Sigmoid colon (tissue), 4 donors: ENCODE measurements around the gene PITHD1.

Source experiments
- POLR2A ChIP-seq, 2 donors: fragments of 450-650 bp; IDR thresholded peaks; one replicate each; pipeline ENCODE4 v1.6.1; 2016; ENCODE audit warnings: antibody characterized with exemption in 2 of 2, mild to moderate bottlenecking in 2 of 2, moderate library complexity in 2 of 2
- POLR2AphosphoS5 ChIP-seq, 4 donors: sonication (generic); formaldehyde crosslinking; IDR thresholded peaks; one replicate each; pipeline ENCODE4 v1.6.1; 2017; ENCODE audit warnings: antibody characterized with exemption in 4 of 4
- TF ChIP-seq, protein P1 (sequence below), 4 experiments: fragments of 450-650 bp in 3 of 4; fragments of 200-600 bp in 1 of 4; IDR thresholded peaks; one replicate each; pipeline ENCODE4 v1.5.1; 2016 to 2019; ENCODE audit warnings: antibody characterized with exemption in 4 of 4, mild to moderate bottlenecking in 3 of 4, moderate library complexity in 2 of 4

DNA sequence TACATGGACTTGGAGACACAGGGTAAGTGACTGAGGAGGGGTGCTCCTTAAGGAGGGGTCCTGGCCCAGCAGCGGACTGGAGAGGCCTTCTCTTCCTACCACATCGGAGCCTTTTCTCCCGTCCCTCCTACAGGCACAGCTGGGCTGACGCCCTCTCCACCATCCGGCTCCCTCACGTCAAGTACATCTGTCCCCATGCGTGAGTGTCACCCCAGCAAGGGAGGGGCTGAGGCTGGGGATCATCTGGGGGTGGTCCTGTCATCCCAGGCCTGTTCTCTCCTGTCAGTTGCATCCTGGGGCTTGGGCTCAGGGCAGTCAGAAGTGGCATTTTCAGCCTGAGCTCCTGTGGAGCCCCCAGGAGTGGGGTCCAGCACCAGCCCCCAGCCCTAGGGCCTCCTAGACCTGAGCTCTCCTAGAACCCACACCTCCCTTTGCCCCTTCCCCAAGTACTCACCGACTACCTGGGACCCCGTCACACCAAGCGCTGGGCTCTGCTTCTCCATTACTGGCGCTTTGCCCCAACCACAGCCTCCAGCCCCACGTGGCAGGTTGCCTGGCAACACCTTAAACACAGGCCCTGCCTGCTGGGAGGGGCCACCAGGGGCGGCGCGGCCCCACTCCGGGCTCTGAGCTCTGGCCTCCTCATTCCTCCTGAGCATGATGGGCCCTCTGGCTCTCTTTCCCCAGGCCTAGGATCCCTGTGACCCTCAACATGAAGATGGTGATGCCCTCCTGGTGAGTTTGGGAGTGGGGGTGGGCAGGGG lies 15.0 kb downstream of the PITHD1 start:
- TF ChIP-seq, protein P1, sequence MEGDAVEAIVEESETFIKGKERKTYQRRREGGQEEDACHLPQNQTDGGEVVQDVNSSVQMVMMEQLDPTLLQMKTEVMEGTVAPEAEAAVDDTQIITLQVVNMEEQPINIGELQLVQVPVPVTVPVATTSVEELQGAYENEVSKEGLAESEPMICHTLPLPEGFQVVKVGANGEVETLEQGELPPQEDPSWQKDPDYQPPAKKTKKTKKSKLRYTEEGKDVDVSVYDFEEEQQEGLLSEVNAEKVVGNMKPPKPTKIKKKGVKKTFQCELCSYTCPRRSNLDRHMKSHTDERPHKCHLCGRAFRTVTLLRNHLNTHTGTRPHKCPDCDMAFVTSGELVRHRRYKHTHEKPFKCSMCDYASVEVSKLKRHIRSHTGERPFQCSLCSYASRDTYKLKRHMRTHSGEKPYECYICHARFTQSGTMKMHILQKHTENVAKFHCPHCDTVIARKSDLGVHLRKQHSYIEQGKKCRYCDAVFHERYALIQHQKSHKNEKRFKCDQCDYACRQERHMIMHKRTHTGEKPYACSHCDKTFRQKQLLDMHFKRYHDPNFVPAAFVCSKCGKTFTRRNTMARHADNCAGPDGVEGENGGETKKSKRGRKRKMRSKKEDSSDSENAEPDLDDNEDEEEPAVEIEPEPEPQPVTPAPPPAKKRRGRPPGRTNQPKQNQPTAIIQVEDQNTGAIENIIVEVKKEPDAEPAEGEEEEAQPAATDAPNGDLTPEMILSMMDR (IDR thresholded peaks at IDR 0.05) = no peak
- no peak for TF ChIP-seq POLR2AphosphoS5 (IDR thresholded peaks at IDR 0.05)
- TF ChIP-seq POLR2A (IDR thresholded peaks at IDR 0.05) = no peak
